Measurements from ENCODE around the gene ARHGEF17. TPM values are rescaled to one million over a fixed set of nuclear protein-coding genes. Genes with fewer than 3 reads are reported as not detected.
"Not testable (repeated sequence)": the region's sequence is repeated elsewhere in the genome, so short reads cannot be mapped to it uniquely, and the experiment has no call there.

The ARHGEF17 gene
- total RNA-seq, 1 experiment from 2014 or later: 24.0 TPM

- no peak overlapping the region for H3K27ac ChIP-seq (ENCODE audit: low read depth, low read length, poor library complexity, severe bottlenecking)
- no peak overlapping the region for H3K4me3 ChIP-seq (ENCODE audit: low read depth, low read length, poor library complexity, severe bottlenecking)
- CTCF ChIA-PET: no interaction called here
- H3K9me3 ChIP-seq (ENCODE audit: low read depth, low read length, poor library complexity, severe bottlenecking): no peaks in the 10 kb centered on the region
- intact Hi-C loops (cut with micrococcal nuclease; ENCODE audit: unreplicated experiment): no loop called here
- H3K4me1 ChIP-seq (ENCODE audit: insufficient read depth, low read length, poor library complexity, severe bottlenecking): no peaks in the 10 kb centered on the region
- POLR2A ChIA-PET (ENCODE audit: low non-redundant PET): interaction anchor here (0.6 kb wide), 1 partner anchor 372 kb away, joined by 4 read pairs; no protein-coding TSS in a partner anchor
- no peaks in the 10 kb centered on the region for H3K36me3 ChIP-seq (ENCODE audit: insufficient read depth, low read length, poor library complexity, severe bottlenecking)
- H3K27me3 ChIP-seq (replicated peaks; ENCODE audit: insufficient read depth, low read depth, low read length, poor library complexity): peaks cover 5% of the 10 kb centered on the region
- no peak for TF ChIP-seq CTCF (conservative IDR thresholded peaks at IDR 0.05; ENCODE audit: low read depth, low read length)
- TF ChIP-seq EZH2 (IDR thresholded peaks at IDR 0.05; ENCODE audit: borderline replicate concordance, low read depth, low read length, poor library complexity, severe bottlenecking): no peak
- BruUV-seq (replicated peaks): no TSS peak
- DNase-seq (ENCODE audit: low spot score): no peak
Observed at GRCh38 chr11:73270016-73270854, 37.8 kb upstream of the ARHGEF17 start.

GRCh38 chr11:73270855-73271477, 37.1 kb upstream of the ARHGEF17 start:
- H3K4me1 ChIP-seq (ENCODE audit: insufficient read depth, low read length, poor library complexity, severe bottlenecking): no peaks in the 10 kb centered on the region
- BruUV-seq (replicated peaks): no TSS peak
- no peak overlapping the region for H3K27ac ChIP-seq (ENCODE audit: low read depth, low read length, poor library complexity, severe bottlenecking)
- ChIA-PET POLR2A (ENCODE audit: low non-redundant PET) (no interaction called here), CTCF (no interaction called here)
- H3K9me3 ChIP-seq (ENCODE audit: low read depth, low read length, poor library complexity, severe bottlenecking): no peaks in the 10 kb centered on the region
- intact Hi-C loops (cut with micrococcal nuclease; ENCODE audit: unreplicated experiment): no loop called here
- DNase-seq (ENCODE audit: low spot score): no peak
- TF ChIP-seq CTCF (conservative IDR thresholded peaks at IDR 0.05; ENCODE audit: low read depth, low read length): no peak
- TF ChIP-seq EZH2 (IDR thresholded peaks at IDR 0.05; ENCODE audit: borderline replicate concordance, low read depth, low read length, poor library complexity, severe bottlenecking): no peak
- H3K4me3 ChIP-seq (ENCODE audit: low read depth, low read length, poor library complexity, severe bottlenecking): no peak overlapping the region
- H3K27me3 ChIP-seq (replicated peaks; ENCODE audit: insufficient read depth, low read depth, low read length, poor library complexity): no peaks in the 10 kb centered on the region
- H3K36me3 ChIP-seq (ENCODE audit: insufficient read depth, low read length, poor library complexity, severe bottlenecking): no peaks in the 10 kb centered on the region

- CTCF ChIA-PET: interaction anchor here (1.3 kb wide), 1 partner anchor 64 kb away, joined by 5 read pairs; no protein-coding TSS in a partner anchor
- H3K27ac ChIP-seq (ENCODE audit: low read depth, low read length, poor library complexity, severe bottlenecking); POLR2A ChIA-PET (ENCODE audit: low non-redundant PET); H3K36me3 ChIP-seq (ENCODE audit: insufficient read depth, low read length, poor library complexity, severe bottlenecking); DNase-seq (ENCODE audit: low spot score); intact Hi-C loops (cut with micrococcal nuclease; ENCODE audit: unreplicated experiment); H3K4me1 ChIP-seq (ENCODE audit: insufficient read depth, low read length, poor library complexity, severe bottlenecking); H3K4me3 ChIP-seq (ENCODE audit: low read depth, low read length, poor library complexity, severe bottlenecking); H3K9me3 ChIP-seq (ENCODE audit: low read depth, low read length, poor library complexity, severe bottlenecking); BruUV-seq (replicated peaks); H3K27me3 ChIP-seq (replicated peaks; ENCODE audit: insufficient read depth, low read depth, low read length, poor library complexity): not testable (repeated sequence)
Observed at GRCh38 chr11:73271478-73271865, 36.6 kb upstream of the ARHGEF17 start.

All from A673 (cell line).